ENCODE results near the gene MYH15. TPM values are rescaled to one million over a fixed set of nuclear protein-coding genes. Genes with fewer than 3 reads are reported as not detected.
A peak's percentile ranks its signal among the peaks of the same experiment; 100 is the strongest.

Gene MYH15
- total RNA-seq: 0.08 TPM

- ATAC-seq: no peak
These were observed at the start of gene MYH15 for GRCh38 chr3:108510496-108510895. Gene MYH15 (minus strand): TSS chr3:108510596. CDS start chr3:108510530, 66 bp downstream.

GRCh38 chr3:108555966-108556581, 45.7 kb upstream of the MYH15 start:
- no peak for ATAC-seq

- no peak for ATAC-seq
These were observed 44.6 kb upstream of the MYH15 start for GRCh38 chr3:108554913-108555571.

GRCh38 chr3:108554229-108554628, 43.8 kb upstream of the MYH15 start:
- no peak for ATAC-seq

GRCh38 chr3:108552267-108553159, 42.1 kb upstream of the MYH15 start:
- ATAC-seq: peak; percentile 31

GRCh38 chr3:108548886-108549285, 38.5 kb upstream of the MYH15 start:
- no peak for ATAC-seq

- ATAC-seq: no peak
These were observed 37.9 kb upstream of the MYH15 start for GRCh38 chr3:108548304-108548703.

- ATAC-seq: no peak
These were observed 36.3 kb upstream of the MYH15 start for GRCh38 chr3:108546692-108547091.

GRCh38 chr3:108546247-108546646, 35.9 kb upstream of the MYH15 start:
- ATAC-seq: no peak

- no peak for ATAC-seq
These were observed 27.7 kb upstream of the MYH15 start for GRCh38 chr3:108538083-108538482.

GRCh38 chr3:108528459-108529252, 18.3 kb upstream of the MYH15 start:
- ATAC-seq: no peak

GRCh38 chr3:108527817-108528216, 17.4 kb upstream of the MYH15 start:
- no peak for ATAC-seq

GRCh38 chr3:108527109-108527508, 16.7 kb upstream of the MYH15 start:
- no peak for ATAC-seq

- ATAC-seq: no peak
These were observed 15.6 kb upstream of the MYH15 start for GRCh38 chr3:108525971-108526370.

GRCh38 chr3:108525256-108525655, 14.9 kb upstream of the MYH15 start:
- ATAC-seq: no peak

GRCh38 chr3:108524537-108524936, 14.1 kb upstream of the MYH15 start:
- ATAC-seq: no peak

GRCh38 chr3:108518895-108519294, 8.5 kb upstream of the MYH15 start:
- no peak for ATAC-seq

- ATAC-seq: no peak
These were observed 6.5 kb upstream of the MYH15 start for GRCh38 chr3:108516881-108517280.

GRCh38 chr3:108513961-108514360, 3.6 kb upstream of the MYH15 start:
- ATAC-seq: no peak

GRCh38 chr3:108512671-108513070, 2.3 kb upstream of the MYH15 start:
- no peak for ATAC-seq

GRCh38 chr3:108511490-108511889, 1.1 kb upstream of the MYH15 start:
- no peak for ATAC-seq

- ATAC-seq: no peak
These were observed 659 bp upstream of the MYH15 start for GRCh38 chr3:108511055-108511454.

- no peak for ATAC-seq
These were observed 525 bp downstream of the MYH15 start for GRCh38 chr3:108509871-108510270.
